Measurements from ENCODE around the gene GSDMA. TPM values are rescaled to one million over a fixed set of nuclear protein-coding genes. Genes with fewer than 3 reads are reported as not detected.
"Not testable (repeated sequence)": the region's sequence is repeated elsewhere in the genome, so short reads cannot be mapped to it uniquely, and the experiment has no call there.

GSDMA gene
- total RNA-seq, 2 experiments from 2014 or later = 0.15 to 0.57 TPM

GRCh38 chr17:40004072-40004471 lies 41.3 kb downstream of the GSDMA start:
- CTCF ChIA-PET (ENCODE audit: unreplicated experiment) = no interaction called here
- no peak for TF ChIP-seq CTCF (conservative IDR thresholded peaks at IDR 0.05; ENCODE audit: low read length)
- TF ChIP-seq EZH2phosphoT487 (IDR thresholded peaks at IDR 0.05; ENCODE audit: borderline replicate concordance, low read depth, low read length) = no peak
- no peak for DNase-seq (ENCODE audit: low spot score)
- H2AFZ ChIP-seq (ENCODE audit: low read length) = no peak overlapping the region
- no peak overlapping the region for H3K4me2 ChIP-seq (ENCODE audit: low read length)
- no peak overlapping the region for H3K27ac ChIP-seq (ENCODE audit: low read depth, low read length, poor library complexity, severe bottlenecking)
- no peaks in the 10 kb centered on the region for H3K9me3 ChIP-seq (ENCODE audit: low read length)
- H3K9me2 ChIP-seq (ENCODE audit: insufficient read depth, low read length) = no peaks in the 10 kb centered on the region
- no peaks in the 10 kb centered on the region for H3K36me3 ChIP-seq (ENCODE audit: insufficient read depth, low read length)
- POLR2A ChIA-PET = no interaction called here
- BruUV-seq (replicated peaks) = no TSS peak
- H3K4me1 ChIP-seq (ENCODE audit: insufficient read depth, low read length, poor library complexity, severe bottlenecking) = no peaks in the 10 kb centered on the region
- intact Hi-C loops (cut with micrococcal nuclease; ENCODE audit: unreplicated experiment) = no loop called here
- no peaks in the 10 kb centered on the region for H4K20me1 ChIP-seq (ENCODE audit: insufficient read depth, low read length)
- no peak overlapping the region for H3K4me3 ChIP-seq (ENCODE audit: low read depth, low read length, poor library complexity, severe bottlenecking)
- no peaks in the 10 kb centered on the region for H3K79me2 ChIP-seq (ENCODE audit: insufficient read depth, low read depth, low read length)

DNA sequence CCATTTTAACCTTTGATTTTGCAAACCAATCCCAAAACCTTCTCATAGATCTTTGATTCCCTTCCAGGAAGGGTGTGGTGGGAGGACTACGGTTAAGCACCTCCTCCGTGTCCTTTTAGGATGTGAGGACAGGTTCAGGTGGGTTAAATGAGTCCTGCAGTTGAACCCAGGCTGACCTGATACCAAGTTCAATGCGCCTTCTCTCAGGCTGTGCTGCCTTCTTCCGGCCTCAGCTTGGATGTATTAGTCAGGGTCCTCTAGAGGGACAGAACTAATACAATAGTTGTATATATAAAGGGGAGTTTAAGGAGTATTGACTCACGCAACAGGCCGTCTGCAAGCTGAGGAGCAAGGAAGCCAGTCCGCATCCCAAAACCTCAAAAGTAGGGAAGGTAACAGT lies 41.9 kb downstream of the GSDMA start:
- intact Hi-C loops (cut with micrococcal nuclease; ENCODE audit: unreplicated experiment) = no loop called here
- ChIA-PET POLR2A (no interaction called here), CTCF (ENCODE audit: unreplicated experiment) (no interaction called here)
- BruUV-seq (replicated peaks) = no TSS peak
- Histone ChIP-seq H3K4me2 (ENCODE audit: low read length) (no peak overlapping the region), H3K4me3 (ENCODE audit: low read depth, low read length, poor library complexity, severe bottlenecking) (no peak overlapping the region), H2AFZ (ENCODE audit: low read length) (no peak overlapping the region), H3K9me2 (ENCODE audit: insufficient read depth, low read length) (no peaks in the 10 kb centered on the region), H3K27ac (ENCODE audit: low read depth, low read length, poor library complexity, severe bottlenecking) (no peak overlapping the region), H3K36me3 (ENCODE audit: insufficient read depth, low read length) (no peaks in the 10 kb centered on the region), H4K20me1 (ENCODE audit: insufficient read depth, low read length) (no peaks in the 10 kb centered on the region), H3K9me3 (ENCODE audit: low read length) (no peaks in the 10 kb centered on the region), H3K79me2 (ENCODE audit: insufficient read depth, low read depth, low read length) (no peaks in the 10 kb centered on the region), H3K4me1 (ENCODE audit: insufficient read depth, low read length, poor library complexity, severe bottlenecking) (peaks cover under 1% of the 10 kb centered on the region)
- TF ChIP-seq CTCF (conservative IDR thresholded peaks at IDR 0.05; ENCODE audit: low read length) = no peak
- TF ChIP-seq EZH2phosphoT487 (IDR thresholded peaks at IDR 0.05; ENCODE audit: borderline replicate concordance, low read depth, low read length) = no peak
- no peak for DNase-seq (ENCODE audit: low spot score)

DNA sequence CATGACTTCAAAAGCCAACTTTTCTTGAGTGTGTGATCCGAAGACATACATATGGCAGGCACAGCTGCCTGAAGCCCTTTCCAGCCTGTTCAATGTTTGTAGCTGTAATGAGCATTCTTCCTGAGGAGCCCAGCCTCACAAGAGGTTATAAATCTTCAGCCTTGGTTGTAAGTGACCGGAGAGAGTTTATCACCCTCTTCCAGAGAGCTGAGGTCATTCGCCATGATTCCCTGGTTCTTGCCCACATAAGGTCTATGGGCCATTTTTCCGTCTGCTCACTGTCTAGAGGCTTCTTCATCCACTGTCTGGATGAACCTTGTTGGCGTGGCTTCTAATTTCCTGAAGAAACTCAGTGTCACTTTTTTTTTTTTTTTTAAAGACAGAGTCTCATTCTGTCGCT lies 42.7 kb downstream of the GSDMA start:
- ChIA-PET POLR2A (no interaction called here), CTCF (ENCODE audit: unreplicated experiment) (no interaction called here)
- no peaks in the 10 kb centered on the region for H3K79me2 ChIP-seq (ENCODE audit: insufficient read depth, low read depth, low read length)
- no peaks in the 10 kb centered on the region for H3K9me2 ChIP-seq (ENCODE audit: insufficient read depth, low read length)
- H3K4me3 ChIP-seq (ENCODE audit: low read depth, low read length, poor library complexity, severe bottlenecking) = no peak overlapping the region
- DNase-seq (ENCODE audit: low spot score) = no peak
- no peak overlapping the region for H3K27ac ChIP-seq (ENCODE audit: low read depth, low read length, poor library complexity, severe bottlenecking)
- H4K20me1 ChIP-seq (ENCODE audit: insufficient read depth, low read length) = no peaks in the 10 kb centered on the region
- TF ChIP-seq EZH2phosphoT487 (IDR thresholded peaks at IDR 0.05; ENCODE audit: borderline replicate concordance, low read depth, low read length) (no peak), CTCF (conservative IDR thresholded peaks at IDR 0.05; ENCODE audit: low read length) (no peak)
- peaks cover 8% of the 10 kb centered on the region for H3K4me1 ChIP-seq (ENCODE audit: insufficient read depth, low read length, poor library complexity, severe bottlenecking)
- BruUV-seq (replicated peaks) = no TSS peak
- intact Hi-C loops (cut with micrococcal nuclease; ENCODE audit: unreplicated experiment) = no loop called here
- H2AFZ ChIP-seq (ENCODE audit: low read length) = no peak overlapping the region
- no peaks in the 10 kb centered on the region for H3K36me3 ChIP-seq (ENCODE audit: insufficient read depth, low read length)
- H3K4me2 ChIP-seq (ENCODE audit: low read length) = no peak overlapping the region
- H3K9me3 ChIP-seq (ENCODE audit: low read length) = no peaks in the 10 kb centered on the region

DNA sequence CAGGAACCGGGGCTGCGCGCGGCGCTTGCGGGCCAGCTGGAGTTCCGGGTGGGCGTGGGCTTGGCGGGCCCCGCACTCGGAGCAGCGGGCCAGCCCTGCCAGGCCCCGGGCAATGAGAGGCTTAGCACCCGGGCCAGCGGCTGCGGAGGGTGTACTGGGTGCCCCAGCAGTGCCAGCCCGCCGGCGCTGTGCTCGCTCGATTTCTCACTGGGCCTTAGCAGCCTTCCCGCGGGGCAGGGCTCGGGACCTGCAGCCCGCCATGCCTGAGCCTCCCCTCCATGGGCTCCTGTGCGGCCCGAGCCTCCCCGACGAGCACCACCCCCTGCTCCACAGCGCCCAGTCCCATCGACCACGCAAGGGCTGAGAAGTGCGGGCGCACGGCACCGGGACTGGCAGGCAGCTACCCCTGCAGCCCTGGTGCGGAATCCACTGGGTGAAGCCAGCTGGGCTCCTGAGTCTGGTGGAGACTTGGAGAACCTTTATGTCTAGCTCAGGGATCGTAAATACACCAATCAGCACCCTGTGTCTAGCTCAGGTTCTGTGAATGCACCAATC lies 48.2 kb downstream of the GSDMA start:
- H2AFZ ChIP-seq (ENCODE audit: low read length); DNase-seq (ENCODE audit: low spot score); H3K9me3 ChIP-seq (ENCODE audit: low read length); POLR2A ChIA-PET; H3K27ac ChIP-seq (ENCODE audit: low read depth, low read length, poor library complexity, severe bottlenecking); H3K4me2 ChIP-seq (ENCODE audit: low read length); H3K4me3 ChIP-seq (ENCODE audit: low read depth, low read length, poor library complexity, severe bottlenecking); H3K79me2 ChIP-seq (ENCODE audit: insufficient read depth, low read depth, low read length); H3K4me1 ChIP-seq (ENCODE audit: insufficient read depth, low read length, poor library complexity, severe bottlenecking); H3K36me3 ChIP-seq (ENCODE audit: insufficient read depth, low read length); BruUV-seq (replicated peaks); H3K9me2 ChIP-seq (ENCODE audit: insufficient read depth, low read length); intact Hi-C loops (cut with micrococcal nuclease; ENCODE audit: unreplicated experiment); H4K20me1 ChIP-seq (ENCODE audit: insufficient read depth, low read length): not testable (repeated sequence)
- CTCF ChIA-PET (ENCODE audit: unreplicated experiment) = interaction anchor here (0.8 kb wide), 1 partner anchor 15 kb away, joined by 3 read pairs; no protein-coding TSS in a partner anchor

All from OCI-LY7 (cell line).